ENCODE data around the gene POLQ.

POLQ gene

DNA sequence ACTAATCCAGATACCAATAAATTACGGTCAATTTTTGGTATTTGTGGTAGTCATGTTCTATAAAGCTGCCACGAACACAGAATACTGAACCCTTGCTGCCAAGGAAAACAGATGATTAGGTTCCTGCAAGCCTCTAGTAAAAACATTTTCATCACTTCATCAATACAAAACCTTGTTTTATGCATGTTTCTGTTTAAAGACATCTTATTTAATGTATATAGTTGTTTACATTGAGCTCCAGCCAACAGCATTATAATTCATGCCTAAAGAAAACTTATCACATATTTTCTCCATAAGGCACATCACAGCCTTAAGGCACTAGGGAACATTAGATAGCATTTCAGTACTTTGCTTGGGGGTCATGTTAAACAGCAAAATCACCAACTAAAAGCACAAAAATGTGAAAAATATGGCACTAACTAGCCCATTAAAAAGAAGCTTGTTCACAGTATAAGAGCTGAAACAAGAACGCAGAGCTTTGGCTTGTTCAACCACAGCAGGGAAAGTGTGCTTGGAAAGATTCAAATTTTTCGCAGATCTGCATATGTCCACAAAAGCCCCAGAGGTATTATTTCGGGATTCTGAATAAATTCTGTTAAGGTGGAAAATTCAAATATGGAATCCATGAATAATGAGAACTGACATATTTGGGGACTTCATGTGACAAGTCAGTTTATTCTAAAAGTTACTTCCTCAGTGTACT is 27.7 kb downstream of the POLQ start:
- Histone ChIP-seq H3K4me3 (ENCODE audit: low read depth, low read length) (no peak overlapping the region), H3K36me3 (replicated peaks) (no peaks in the 10 kb centered on the region), H3K27ac (no peak overlapping the region), H3K27me3 (replicated peaks) (no peaks in the 10 kb centered on the region)
- TF ChIP-seq, protein P1, sequence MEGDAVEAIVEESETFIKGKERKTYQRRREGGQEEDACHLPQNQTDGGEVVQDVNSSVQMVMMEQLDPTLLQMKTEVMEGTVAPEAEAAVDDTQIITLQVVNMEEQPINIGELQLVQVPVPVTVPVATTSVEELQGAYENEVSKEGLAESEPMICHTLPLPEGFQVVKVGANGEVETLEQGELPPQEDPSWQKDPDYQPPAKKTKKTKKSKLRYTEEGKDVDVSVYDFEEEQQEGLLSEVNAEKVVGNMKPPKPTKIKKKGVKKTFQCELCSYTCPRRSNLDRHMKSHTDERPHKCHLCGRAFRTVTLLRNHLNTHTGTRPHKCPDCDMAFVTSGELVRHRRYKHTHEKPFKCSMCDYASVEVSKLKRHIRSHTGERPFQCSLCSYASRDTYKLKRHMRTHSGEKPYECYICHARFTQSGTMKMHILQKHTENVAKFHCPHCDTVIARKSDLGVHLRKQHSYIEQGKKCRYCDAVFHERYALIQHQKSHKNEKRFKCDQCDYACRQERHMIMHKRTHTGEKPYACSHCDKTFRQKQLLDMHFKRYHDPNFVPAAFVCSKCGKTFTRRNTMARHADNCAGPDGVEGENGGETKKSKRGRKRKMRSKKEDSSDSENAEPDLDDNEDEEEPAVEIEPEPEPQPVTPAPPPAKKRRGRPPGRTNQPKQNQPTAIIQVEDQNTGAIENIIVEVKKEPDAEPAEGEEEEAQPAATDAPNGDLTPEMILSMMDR (IDR thresholded peaks at IDR 0.05; ENCODE audit: low read depth, low read length, missing control alignments) = no peak
- in situ Hi-C loops (cut with HindIII; ENCODE audit: low pct_ligation_motif_present, low sequenced_read_pairs) = no loop called here
- no peak for DNase-seq

DNA sequence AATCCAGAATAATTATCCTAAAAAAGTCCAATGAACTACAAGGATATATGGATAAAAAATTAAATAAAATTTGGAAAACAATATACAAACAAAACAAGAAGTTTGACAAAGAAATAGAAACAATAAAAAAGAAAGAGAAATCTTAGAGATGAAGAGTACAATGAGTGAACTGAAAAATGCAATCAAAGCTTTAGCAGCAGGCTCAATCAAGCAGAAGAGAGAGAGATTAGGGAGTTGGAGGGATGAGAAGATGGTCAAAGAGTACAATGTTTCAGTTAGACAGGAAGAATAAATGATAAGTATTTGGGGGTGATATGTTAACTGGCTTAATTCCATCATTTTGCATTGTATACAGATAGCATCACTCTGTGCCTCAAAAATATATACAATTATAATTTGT is 29.9 kb downstream of the POLQ start:
- TF ChIP-seq, protein P1 (IDR thresholded peaks at IDR 0.05; ENCODE audit: low read depth, low read length, missing control alignments) = no peak
- no peak overlapping the region for H3K27ac ChIP-seq
- no peak overlapping the region for H3K4me3 ChIP-seq (ENCODE audit: low read depth, low read length)
- in situ Hi-C loops (cut with HindIII; ENCODE audit: low pct_ligation_motif_present, low sequenced_read_pairs) = no loop called here
- DNase-seq = no peak
- no peaks in the 10 kb centered on the region for H3K27me3 ChIP-seq (replicated peaks)
- H3K36me3 ChIP-seq (replicated peaks) = no peaks in the 10 kb centered on the region

DNA sequence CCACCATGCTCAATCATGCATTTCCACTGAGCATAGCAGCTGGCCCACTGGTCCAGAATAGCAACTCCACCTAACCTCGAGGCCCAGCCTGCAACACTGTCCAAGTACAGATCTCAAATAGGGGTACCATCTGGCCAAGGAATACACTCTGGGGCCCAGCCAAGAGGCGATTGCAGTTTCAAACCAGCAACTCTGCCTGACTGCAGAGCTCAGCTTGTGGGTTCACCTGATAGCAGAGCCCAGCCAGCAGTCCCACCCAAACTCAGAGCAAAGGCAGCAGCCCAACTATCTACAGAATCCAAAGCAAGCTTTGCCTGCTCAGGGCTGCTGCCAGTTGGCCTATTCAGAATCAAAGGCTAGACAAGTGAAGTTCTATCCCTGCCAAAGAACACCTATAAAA is 30.5 kb downstream of the POLQ start:
- TF ChIP-seq, protein P1 (IDR thresholded peaks at IDR 0.05; ENCODE audit: low read depth, low read length, missing control alignments) = no peak
- H3K27ac ChIP-seq = no peak overlapping the region
- in situ Hi-C loops (cut with HindIII; ENCODE audit: low pct_ligation_motif_present, low sequenced_read_pairs) = no loop called here

DNA sequence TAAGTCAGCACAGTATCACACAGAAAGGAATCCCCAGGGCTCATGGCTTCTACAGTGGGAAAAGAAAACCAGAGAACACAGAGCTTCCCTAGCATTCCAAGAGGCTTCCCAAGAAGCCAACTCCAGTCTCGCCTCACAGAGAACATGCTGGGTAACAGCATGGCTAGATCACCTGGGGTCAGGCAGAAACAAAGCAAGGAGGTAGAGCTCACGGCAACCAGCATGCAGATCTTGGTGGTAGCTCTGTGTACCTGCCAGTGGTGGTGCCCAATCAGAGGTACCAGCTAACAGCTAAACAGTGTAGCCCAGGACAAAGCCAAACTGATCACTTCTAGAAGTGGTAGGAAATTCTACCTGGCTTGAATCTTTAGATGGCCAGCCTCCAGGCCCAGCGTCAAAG is 31.3 kb downstream of the POLQ start:
- in situ Hi-C loops (cut with HindIII; ENCODE audit: low pct_ligation_motif_present, low sequenced_read_pairs) = no loop called here
- Histone ChIP-seq H3K27ac (no peak overlapping the region), H3K27me3 (replicated peaks) (no peaks in the 10 kb centered on the region), H3K4me3 (ENCODE audit: low read depth, low read length) (no peak overlapping the region), H3K36me3 (replicated peaks) (no peaks in the 10 kb centered on the region)
- DNase-seq = no peak
- TF ChIP-seq, protein P1 (IDR thresholded peaks at IDR 0.05; ENCODE audit: low read depth, low read length, missing control alignments) = no peak

More for the DNA sequence above, 30.5 kb downstream of the POLQ start:
- Histone ChIP-seq H3K36me3 (replicated peaks) (no peaks in the 10 kb centered on the region), H3K4me3 (ENCODE audit: low read depth, low read length) (no peak overlapping the region), H3K27me3 (replicated peaks) (no peaks in the 10 kb centered on the region)
- no peak for DNase-seq

DNA sequence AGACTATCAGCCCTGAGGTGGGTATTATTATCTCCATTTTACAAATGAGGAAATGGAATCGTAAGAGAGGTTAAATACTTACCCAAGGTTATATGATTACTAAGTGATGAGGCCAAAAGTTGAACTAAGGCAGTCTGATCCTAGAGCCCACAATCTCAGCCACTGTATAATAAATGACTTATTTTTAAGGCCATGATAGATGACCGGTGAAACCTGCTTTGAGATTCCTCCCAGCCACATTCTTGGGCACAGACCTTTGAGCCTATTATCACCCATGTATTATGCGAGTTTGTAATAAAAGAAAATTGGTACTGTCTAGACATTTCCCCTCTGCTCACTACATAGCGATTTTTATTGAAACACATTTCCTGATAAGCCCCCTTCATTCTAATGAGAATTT is 37.4 kb downstream of the POLQ start:
- Histone ChIP-seq H3K4me3 (ENCODE audit: low read depth, low read length) (no peak overlapping the region), H3K27ac (no peak overlapping the region), H3K27me3 (replicated peaks) (no peaks in the 10 kb centered on the region), H3K36me3 (replicated peaks) (no peaks in the 10 kb centered on the region)
- in situ Hi-C loops (cut with HindIII; ENCODE audit: low pct_ligation_motif_present, low sequenced_read_pairs) = no loop called here
- TF ChIP-seq, protein P1 (IDR thresholded peaks at IDR 0.05; ENCODE audit: low read depth, low read length, missing control alignments) = no peak
- DNase-seq = no peak

DNA sequence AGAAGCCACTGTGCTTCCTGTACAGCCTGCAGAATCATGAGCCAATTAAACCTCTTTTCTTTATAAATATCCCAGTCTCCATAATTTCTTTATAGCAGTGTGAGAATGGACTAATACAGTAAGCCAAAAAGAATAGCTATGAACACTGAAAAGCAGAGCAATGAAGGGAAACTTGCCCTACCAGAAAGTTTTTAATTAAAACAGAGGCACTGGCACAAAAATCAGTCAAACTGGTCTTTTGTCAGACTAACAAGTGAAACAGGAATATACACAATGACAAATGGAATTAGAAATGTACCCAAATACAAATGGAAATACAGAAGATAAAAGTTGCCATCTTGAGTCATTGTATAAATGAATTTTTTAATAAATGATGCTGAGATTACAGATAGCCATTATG is 40.5 kb downstream of the POLQ start:
- TF ChIP-seq, protein P1 (IDR thresholded peaks at IDR 0.05; ENCODE audit: low read depth, low read length, missing control alignments) = no peak

More for the DNA sequence above, 40.5 kb downstream of the POLQ start:
- Histone ChIP-seq H3K27me3 (replicated peaks) (no peaks in the 10 kb centered on the region), H3K36me3 (replicated peaks) (no peaks in the 10 kb centered on the region), H3K4me3 (ENCODE audit: low read depth, low read length) (no peak overlapping the region), H3K27ac (no peak overlapping the region)
- no peak for DNase-seq
- in situ Hi-C loops (cut with HindIII; ENCODE audit: low pct_ligation_motif_present, low sequenced_read_pairs) = no loop called here
